GM23248 (cell line): Measurements from ENCODE around the gene FAM181B. TPM values are rescaled to one million over a fixed set of nuclear protein-coding genes. Genes with fewer than 3 reads are reported as not detected.

ENCODE experiments used
- DNase-seq: peaks from one replicate; pipeline ENCODE4 v3.0.0-alpha.2; 2015
- H2AFZ ChIP-seq: fragments of 200-600 bp; sonication (generic); 2 replicates; pipeline ENCODE4 v1.6.1; 2016; ENCODE audit warnings: antibody characterized with exemption
- H3F3A ChIP-seq: fragments of 200-600 bp; sonication (generic); 2 replicates; pipeline ENCODE4 v1.6.1; 2016; ENCODE audit warnings: mild to moderate bottlenecking, antibody characterized with exemption, mixed run types; ENCODE audit not compliant: insufficient read depth
- H3K27ac ChIP-seq: fragments of 200-600 bp; sonication (generic); 2 replicates; pipeline ENCODE4 v1.5.1; 2016; ENCODE audit warnings: mild to moderate bottlenecking
- H3K27me3 ChIP-seq: fragments of 200-600 bp; sonication (generic); replicated peaks from 2 replicates; pipeline ENCODE4 v1.6.1; 2016; ENCODE audit warnings: mild to moderate bottlenecking; ENCODE audit not compliant: insufficient read depth
- H3K36me3 ChIP-seq: fragments of 200-600 bp; sonication (generic); 2 replicates; pipeline ENCODE4 v1.6.1; 2016; ENCODE audit warnings: low read depth, mild to moderate bottlenecking
- H3K4me1 ChIP-seq: fragments of 200-600 bp; sonication (generic); 2 replicates; pipeline ENCODE4 v1.6.1; 2016; ENCODE audit warnings: mild to moderate bottlenecking; ENCODE audit not compliant: insufficient read depth
- H3K4me2 ChIP-seq: fragments of 200-600 bp; sonication (generic); one replicate; pipeline ENCODE4 v1.6.1; 2016; ENCODE audit warnings: mild to moderate bottlenecking; ENCODE audit not compliant: unreplicated experiment
- H3K4me3 ChIP-seq: fragments of 200-600 bp; sonication (generic); 2 replicates; pipeline ENCODE4 v1.5.1; 2016; ENCODE audit warnings: mild to moderate bottlenecking
- H3K79me2 ChIP-seq: fragments of 200-600 bp; sonication (generic); 2 replicates; pipeline ENCODE4 v1.6.1; 2016; ENCODE audit warnings: mild to moderate bottlenecking; ENCODE audit not compliant: insufficient read depth
- H3K9ac ChIP-seq: fragments of 200-600 bp; sonication (generic); 2 replicates; pipeline ENCODE4 v1.6.1; 2016; ENCODE audit warnings: mild to moderate bottlenecking
- H3K9me2 ChIP-seq: fragments of 200-600 bp; sonication (generic); 2 replicates; pipeline ENCODE4 v1.6.1; 2016; ENCODE audit warnings: mixed run types, mild to moderate bottlenecking, moderate library complexity; ENCODE audit not compliant: insufficient read depth
- H3K9me3 ChIP-seq: fragments of 200-600 bp; sonication (generic); one replicate; pipeline ENCODE4 v1.6.1; 2017; ENCODE audit warnings: low read depth
- H4K20me1 ChIP-seq: fragments of 200-600 bp; sonication (generic); 2 replicates; pipeline ENCODE4 v1.6.0; 2016; ENCODE audit not compliant: insufficient read depth
- EZH2 ChIP-seq: fragments of 200-600 bp; sonication (generic); IDR thresholded peaks from 2 replicates; pipeline ENCODE4 v1.6.1; 2018; ENCODE audit warnings: antibody characterized with exemption, mild to moderate bottlenecking; ENCODE audit not compliant: insufficient read depth, poor library complexity, severe bottlenecking
- EZH2phosphoT487 ChIP-seq: fragments of 200-600 bp; sonication (generic); IDR thresholded peaks from 2 replicates; pipeline ENCODE4 v1.6.1; 2018; ENCODE audit warnings: antibody characterized with exemption, moderate library complexity, mild to moderate bottlenecking, low read depth; ENCODE audit not compliant: insufficient read depth
- WGBS, 2 experiments: methylation state at CpG; one replicate each; pipeline ENCODE4 v1.1.6; 2015 to 2017; ENCODE audit warnings: low lambda C conversion rate in 2 of 2, low coverage in 1 of 2; ENCODE audit errors: missing lambda C conversion rate in 2 of 2; 5-methylcytosine and 5-hydroxymethylcytosine counted together
- in situ Hi-C: fragments of 300-500 bp; cut with MboI; formaldehyde crosslinking; loops from 2 replicates; pipeline ENCODE4 v1.15.0; 2020
- polyA plus RNA-seq: library from polyadenylated mRNA; unstranded; fragments of >200 nt; fragmentation: Nextera tagmentation; extraction: Ambion mirVana; gene quantifications from 2 replicates; pipeline ENCODE4 v1.2.1, GENCODE V29; 2016
- total RNA-seq: library from RNA; depleted of rRNA; stranded (reverse); fragments of >200 nt; shearing (Covaris generic); gene quantifications from 2 replicates; pipeline ENCODE4 v1.2.3, GENCODE V29; 2014

The FAM181B gene
- total and polyA plus RNA-seq, 2 experiments from 2014 or later = not detected

DNA sequence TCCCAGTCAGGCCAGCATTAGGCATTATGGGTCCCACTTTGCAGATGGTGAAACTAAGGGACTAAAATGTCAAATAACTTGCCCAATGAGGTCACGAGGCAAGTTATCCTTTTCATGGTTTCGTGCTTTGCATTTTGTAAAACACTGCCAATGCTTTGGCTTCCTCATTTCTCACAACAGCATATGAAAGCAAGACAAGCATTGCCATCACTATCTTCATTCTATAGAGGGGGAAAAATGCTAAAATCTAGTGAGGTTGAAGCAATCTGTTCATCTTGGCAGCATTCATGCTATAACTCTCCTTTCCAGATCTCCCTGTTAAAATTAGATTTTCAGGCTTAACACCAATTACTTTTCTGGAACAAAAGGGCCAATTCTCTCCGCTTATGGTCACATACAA is 14.8 kb downstream of the FAM181B start:
- Histone ChIP-seq H3K27me3 (peaks cover 4% of the 10 kb centered on the region; the same call in 1 of the 2 replicates), H2AFZ (no peak overlapping the region), H3K4me1 (peaks cover 6% of the 10 kb centered on the region; the same call in 1 of the 2 replicates), H3F3A (no peaks in the 10 kb centered on the region), H3K9me2 (no peaks in the 10 kb centered on the region), H3K79me2 (no peaks in the 10 kb centered on the region), H3K36me3 (no peaks in the 10 kb centered on the region), H4K20me1 (no peaks in the 10 kb centered on the region), H3K27ac (no peak overlapping the region), H3K9ac (no peak overlapping the region), H3K9me3 (no peaks in the 10 kb centered on the region), H3K4me3 (no peak overlapping the region), H3K4me2 (no peak overlapping the region)
- TF ChIP-seq EZH2 = no peak
- TF ChIP-seq EZH2phosphoT487 = no peak
- DNase-seq = no peak
- in situ Hi-C loops = no loop called here
- WGBS, 2 experiments = 33% methylated on average over 3 of the region's 3 CpGs

DNA sequence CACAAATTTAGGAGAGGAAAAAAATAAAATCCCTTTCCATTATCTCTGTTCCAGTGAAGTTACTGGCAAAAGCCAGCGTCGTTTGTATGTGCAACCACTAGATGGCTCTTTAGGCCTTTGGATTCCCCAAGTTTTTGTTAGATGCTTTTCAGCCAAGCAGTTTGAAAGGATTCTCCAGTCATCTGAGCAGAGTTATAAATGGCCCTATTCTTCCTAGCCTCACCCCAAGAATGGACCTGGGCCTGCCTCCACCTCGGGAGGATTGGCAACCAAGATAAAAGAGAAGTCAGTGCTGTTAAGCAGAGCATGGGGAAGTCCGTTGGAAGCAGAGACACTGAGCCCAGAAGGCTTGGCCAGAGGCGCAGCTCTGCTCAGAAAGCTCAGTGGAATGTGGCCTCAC is 15.4 kb downstream of the FAM181B start:
- peak overlapping the region; percentile 25; the same call in 1 of the 2 replicates for H2AFZ ChIP-seq
- in situ Hi-C loops = no loop called here

DNA sequence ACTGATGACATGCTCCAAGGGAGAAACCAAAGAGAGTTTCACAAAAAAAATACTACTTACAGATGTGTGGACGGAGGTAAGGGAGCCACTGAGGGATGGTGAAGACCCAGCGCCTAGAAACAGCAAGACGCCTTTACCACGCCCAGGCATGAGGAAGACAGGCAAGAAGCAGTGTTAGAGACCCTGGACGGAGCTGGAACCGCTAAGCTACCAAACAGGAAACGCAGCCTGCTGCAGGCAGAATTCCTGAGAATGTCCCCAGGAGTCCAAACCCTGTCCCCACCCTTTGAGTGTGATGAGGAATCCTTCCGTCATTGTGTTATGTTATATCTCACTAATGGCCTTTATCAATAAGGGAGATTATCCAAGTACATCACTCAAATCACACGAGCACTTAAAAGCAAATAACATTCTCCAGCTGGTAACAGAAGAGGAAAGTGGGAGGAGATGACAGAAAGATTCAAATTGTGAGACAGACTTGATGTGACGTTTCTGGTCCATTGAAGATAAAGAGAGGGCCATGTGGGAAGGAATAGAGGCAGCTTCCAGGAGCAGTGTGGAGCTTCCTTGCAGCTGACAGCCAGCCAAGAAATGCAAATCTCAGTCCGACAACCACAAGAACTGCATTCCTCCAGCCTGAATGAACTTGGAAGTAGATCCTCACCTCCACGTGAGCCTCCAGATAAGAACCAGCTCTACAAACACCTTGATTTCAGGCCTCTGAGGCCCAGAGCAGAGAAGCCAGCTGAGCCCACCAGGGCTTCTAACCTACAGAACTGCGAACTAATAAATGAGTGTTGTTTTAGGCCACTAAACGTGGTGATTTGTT is 19.1 kb downstream of the FAM181B start:
- no peak for DNase-seq
- Histone ChIP-seq H3K4me1 (no peaks in the 10 kb centered on the region), H4K20me1 (no peaks in the 10 kb centered on the region), H3K36me3 (no peaks in the 10 kb centered on the region), H3K9ac (no peak overlapping the region), H3F3A (no peaks in the 10 kb centered on the region), H3K4me2 (no peak overlapping the region), H3K9me2 (no peaks in the 10 kb centered on the region), H3K27me3 (peaks cover 30% of the 10 kb centered on the region), H3K79me2 (no peaks in the 10 kb centered on the region), H3K4me3 (no peak overlapping the region), H2AFZ (no peak overlapping the region), H3K9me3 (no peaks in the 10 kb centered on the region), H3K27ac (no peak overlapping the region)
- WGBS, 2 experiments = 39 to 47% methylated on average over 14 of the region's 14 CpGs
- TF ChIP-seq EZH2 = no peak
- no peak for TF ChIP-seq EZH2phosphoT487
- in situ Hi-C loops = no loop called here

More for the DNA sequence above, 15.4 kb downstream of the FAM181B start:
- no peak overlapping the region for H3K27ac ChIP-seq
- H3K36me3 ChIP-seq = no peaks in the 10 kb centered on the region
- H3F3A ChIP-seq = no peaks in the 10 kb centered on the region
- H3K4me1 ChIP-seq = peaks cover 6% of the 10 kb centered on the region; the same call in 1 of the 2 replicates
- no peaks in the 10 kb centered on the region for H3K9me2 ChIP-seq
- no peak overlapping the region for H3K4me2 ChIP-seq
- no peaks in the 10 kb centered on the region for H3K9me3 ChIP-seq
- peak; percentile 82 for DNase-seq
- no peak overlapping the region for H3K9ac ChIP-seq
- H4K20me1 ChIP-seq = no peaks in the 10 kb centered on the region
- H3K4me3 ChIP-seq = no peak overlapping the region
- H3K79me2 ChIP-seq = no peaks in the 10 kb centered on the region
- TF ChIP-seq EZH2phosphoT487 = no peak
- TF ChIP-seq EZH2 = no peak
- WGBS, 2 experiments = 23 to 24% methylated on average over 5 of the region's 5 CpGs
- peaks cover 9% of the 10 kb centered on the region for H3K27me3 ChIP-seq

- H3K4me3 ChIP-seq = no peak overlapping the region
- no peaks in the 10 kb centered on the region for H4K20me1 ChIP-seq
- no peak overlapping the region for H2AFZ ChIP-seq
- DNase-seq = no peak
- no peaks in the 10 kb centered on the region for H3K79me2 ChIP-seq
- H3K9me2 ChIP-seq = no peaks in the 10 kb centered on the region
- H3K9ac ChIP-seq = no peak overlapping the region
- H3K4me2 ChIP-seq = no peak overlapping the region
- H3K4me1 ChIP-seq = no peaks in the 10 kb centered on the region
- in situ Hi-C loops = no loop called here
- no peaks in the 10 kb centered on the region for H3K36me3 ChIP-seq
- H3K27me3 ChIP-seq = peaks cover 30% of the 10 kb centered on the region
- no peaks in the 10 kb centered on the region for H3K9me3 ChIP-seq
- no peaks in the 10 kb centered on the region for H3F3A ChIP-seq
- no peak overlapping the region for H3K27ac ChIP-seq
- TF ChIP-seq EZH2 (no peak), EZH2phosphoT487 (no peak)
These were observed 22.0 kb downstream of the FAM181B start for GRCh38 chr11:82711648-82712047.
